IPS DF 6.9 (cell line): Measurements from ENCODE around the gene CES4A.
"Not testable (repeated sequence)": the region's sequence is repeated elsewhere in the genome, so short reads cannot be mapped to it uniquely, and the experiment has no call there.

Experiments
- DNase-seq: peaks from one replicate; pipeline ENCODE4 v3.0.0-alpha.2; 2013; ENCODE audit warnings: low read depth, low spot score
- H3K27ac ChIP-seq: one replicate; pipeline ENCODE4 v1.5.1; 2013; ENCODE audit warnings: low read length, control low read depth
- H3K27me3 ChIP-seq: 2 replicates; pipeline ENCODE4 v1.6.1; 2013; ENCODE audit warnings: mild to moderate bottlenecking, low read length; ENCODE audit not compliant: control insufficient read depth, insufficient read depth
- H3K36me3 ChIP-seq: 2 replicates; pipeline ENCODE4 v1.6.1; 2013; ENCODE audit warnings: low read length; ENCODE audit not compliant: control insufficient read depth, insufficient read depth
- H3K4me1 ChIP-seq: 2 replicates; pipeline ENCODE4 v1.6.1; 2013; ENCODE audit warnings: low read length; ENCODE audit not compliant: control insufficient read depth, insufficient read depth
- H3K4me3 ChIP-seq: 2 replicates; pipeline ENCODE4 v1.5.1; 2013; ENCODE audit warnings: mild to moderate bottlenecking, low read length
- H3K9me3 ChIP-seq: 2 replicates; pipeline ENCODE4 v1.6.1; 2013; ENCODE audit warnings: low read length, inconsistent platforms; ENCODE audit not compliant: control insufficient read depth, insufficient read depth
- WGBS: extraction: QIAGEN DNeasy Blood & Tissue Kit; methylation state at CpG from one replicate; pipeline ENCODE4 v1.1.7; 2013; ENCODE audit warnings: mixed read lengths, missing lambda C conversion rate; ENCODE audit not compliant: insufficient read length, insufficient coverage; 5-methylcytosine and 5-hydroxymethylcytosine counted together

The CES4A gene

DNA sequence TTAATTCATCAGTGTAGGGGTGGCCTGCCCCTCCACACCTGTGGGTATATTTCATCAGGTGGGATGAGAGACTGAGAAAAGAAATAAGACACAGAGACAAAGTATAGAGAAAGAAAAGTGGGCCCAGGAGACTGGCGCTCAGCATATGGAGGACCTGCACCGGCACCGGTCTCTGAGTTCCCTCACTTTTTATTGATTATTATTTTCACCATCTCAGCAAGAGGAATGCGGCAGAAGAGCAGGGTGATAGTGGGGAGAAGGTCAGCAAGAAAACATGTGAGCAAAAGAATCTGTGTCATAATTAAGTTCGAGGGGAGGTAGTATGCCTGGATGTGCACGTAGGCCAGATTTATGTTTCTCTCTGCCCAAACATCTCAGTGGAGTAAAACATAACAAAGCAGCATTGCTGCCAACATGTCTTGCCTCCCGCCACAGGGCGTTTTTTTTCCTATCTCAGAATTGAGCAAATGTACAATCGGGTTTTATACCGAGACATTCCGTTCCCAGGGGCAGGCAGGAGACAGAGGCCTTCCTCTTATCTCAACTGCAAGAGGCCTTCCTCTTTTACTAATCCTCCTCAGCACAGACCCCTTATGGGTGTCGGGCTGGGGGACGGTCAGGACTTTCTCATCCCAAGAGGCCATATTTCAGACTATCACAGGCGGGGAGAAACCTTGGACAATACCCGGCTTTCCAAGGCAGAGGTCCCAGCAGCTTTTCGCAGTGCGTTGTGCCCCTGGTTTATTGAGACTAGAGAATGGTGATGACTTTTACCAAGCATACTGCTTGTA lies 32.8 kb upstream of the CES4A start:
- not testable (repeated sequence) for DNase-seq, H3K4me1 ChIP-seq, H3K36me3 ChIP-seq, H3K27ac ChIP-seq, H3K4me3 ChIP-seq, H3K9me3 ChIP-seq, H3K27me3 ChIP-seq
- WGBS = no CpG with 5 or more reads among the region's 17 CpGs

DNA sequence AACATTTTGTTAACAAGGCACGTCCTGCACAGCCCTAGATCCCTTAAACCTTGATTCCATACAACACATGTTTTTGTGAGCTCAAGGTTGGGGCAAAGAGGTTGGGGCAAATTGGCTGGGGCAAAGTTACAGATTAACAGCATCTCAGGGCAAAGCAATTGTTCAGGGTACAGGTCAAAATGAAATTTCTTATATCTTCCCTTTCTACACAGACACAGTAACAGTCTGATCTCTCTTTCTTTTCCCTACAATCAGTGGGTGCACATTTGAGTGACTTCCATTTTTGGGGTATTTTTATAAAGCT lies 32.3 kb upstream of the CES4A start:
- H3K36me3 ChIP-seq, H3K9me3 ChIP-seq, H3K27ac ChIP-seq, H3K4me3 ChIP-seq, DNase-seq, H3K27me3 ChIP-seq, H3K4me1 ChIP-seq: not testable (repeated sequence)
- WGBS = no CpG with 5 or more reads among the region's 1 CpG

DNA sequence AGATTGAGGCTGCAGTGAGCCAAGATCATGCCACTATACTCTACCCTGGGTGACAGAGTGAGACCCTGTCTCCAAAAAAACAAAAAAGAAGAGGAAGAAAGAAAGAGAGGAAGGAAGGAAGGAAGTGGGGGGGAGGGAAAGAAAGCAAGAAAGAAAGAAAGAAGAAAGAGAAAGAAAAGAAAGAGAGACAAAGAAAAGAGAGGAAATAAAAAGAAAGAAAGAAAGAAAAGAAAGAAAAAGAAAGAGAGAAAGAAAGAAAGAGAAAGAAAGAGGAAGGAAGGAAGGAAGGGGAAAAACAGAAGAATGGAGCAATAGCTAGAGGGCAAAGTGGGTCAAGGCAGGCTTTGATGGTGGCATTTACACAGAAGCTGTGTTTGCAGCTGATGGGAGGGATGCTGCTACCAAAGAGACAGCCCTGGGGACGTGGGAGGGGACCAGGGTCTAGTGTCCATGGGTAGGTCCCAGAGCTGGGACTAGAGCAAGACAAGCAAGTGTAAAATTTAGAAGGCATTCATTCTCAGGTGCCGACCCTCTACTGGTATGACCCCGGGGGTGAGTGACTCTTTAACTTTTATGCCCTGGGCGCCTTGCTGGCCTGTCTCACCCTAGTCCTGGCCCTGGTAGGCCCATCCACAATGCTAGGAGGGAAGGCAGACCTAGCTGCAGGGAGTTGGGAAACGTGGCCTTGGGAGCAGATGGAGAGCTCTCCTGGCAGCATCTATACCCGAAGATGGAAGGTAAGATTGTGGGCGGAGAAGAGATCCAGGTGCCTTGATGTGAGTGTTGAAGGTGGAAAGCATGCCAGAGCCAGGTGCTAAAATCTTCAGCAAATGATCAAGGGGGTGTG lies 29.3 kb upstream of the CES4A start:
- H3K9me3 ChIP-seq = no peaks in the 10 kb centered on the region
- H3K4me1 ChIP-seq = peaks cover 2% of the 10 kb centered on the region; the same call in 1 of the 2 replicates
- H3K36me3 ChIP-seq = no peaks in the 10 kb centered on the region
- no CpG with 5 or more reads among the region's 7 CpGs for WGBS
- H3K27ac ChIP-seq = no peak overlapping the region
- no peak overlapping the region for H3K4me3 ChIP-seq
- H3K27me3 ChIP-seq = no peaks in the 10 kb centered on the region
- DNase-seq = no peak

DNA sequence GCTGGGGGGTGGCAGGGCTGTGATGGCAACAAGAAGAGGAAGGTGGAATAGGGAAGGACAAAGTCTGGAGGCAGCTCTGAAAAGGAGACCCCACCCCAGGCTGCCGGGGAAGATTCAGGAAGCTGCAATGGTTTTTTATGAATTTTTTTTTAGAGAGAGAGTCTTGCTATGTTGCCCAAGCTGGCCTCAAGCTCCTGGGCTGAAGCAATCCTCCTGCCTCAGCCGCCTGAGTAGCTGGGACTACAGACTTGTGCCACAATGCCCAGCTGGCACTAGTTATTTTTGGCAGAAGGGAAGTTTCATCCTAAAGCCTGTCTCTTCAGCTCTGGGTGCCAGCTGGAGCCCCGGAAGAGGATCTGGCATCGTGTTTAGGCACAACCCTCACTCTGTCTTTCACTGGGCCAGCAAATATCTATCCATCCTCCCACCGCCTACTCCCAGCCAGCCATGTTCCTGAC lies 28.7 kb upstream of the CES4A start:
- H3K9me3 ChIP-seq = no peaks in the 10 kb centered on the region
- no peak for DNase-seq
- H3K27me3 ChIP-seq = no peaks in the 10 kb centered on the region
- H3K4me1 ChIP-seq = peaks cover 2% of the 10 kb centered on the region; the same call in 1 of the 2 replicates
- H3K27ac ChIP-seq = no peak overlapping the region
- WGBS = no CpG with 5 or more reads among the region's 5 CpGs
- H3K4me3 ChIP-seq = no peak overlapping the region
- no peaks in the 10 kb centered on the region for H3K36me3 ChIP-seq

DNA sequence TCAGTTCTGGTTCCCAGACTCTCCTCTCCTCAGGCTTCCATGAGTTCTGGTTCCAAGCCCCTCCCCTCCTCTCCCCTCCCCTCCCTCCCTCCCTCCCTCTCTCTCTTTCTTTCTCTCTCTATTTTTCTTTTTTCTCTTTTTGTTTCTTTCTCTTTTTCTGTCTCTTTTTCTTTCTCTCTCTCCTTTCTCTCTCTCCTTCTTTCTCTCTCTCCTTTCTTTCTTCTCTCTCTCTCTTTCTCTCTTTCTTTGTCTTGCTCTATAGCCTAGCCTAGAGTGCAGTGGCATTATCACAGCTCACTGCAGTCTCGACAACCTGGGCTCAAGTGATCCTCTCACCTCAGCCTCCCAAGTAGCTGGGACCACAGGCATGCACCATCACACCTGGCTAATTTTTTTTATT lies 28.1 kb upstream of the CES4A start:
- Histone ChIP-seq H3K4me1 (peaks cover 2% of the 10 kb centered on the region; the same call in 1 of the 2 replicates), H3K27ac (no peak overlapping the region), H3K9me3 (no peaks in the 10 kb centered on the region), H3K36me3 (no peaks in the 10 kb centered on the region), H3K27me3 (no peaks in the 10 kb centered on the region), H3K4me3 (no peak overlapping the region)
- no CpG with 5 or more reads among the region's 1 CpG for WGBS
- DNase-seq = no peak

DNA sequence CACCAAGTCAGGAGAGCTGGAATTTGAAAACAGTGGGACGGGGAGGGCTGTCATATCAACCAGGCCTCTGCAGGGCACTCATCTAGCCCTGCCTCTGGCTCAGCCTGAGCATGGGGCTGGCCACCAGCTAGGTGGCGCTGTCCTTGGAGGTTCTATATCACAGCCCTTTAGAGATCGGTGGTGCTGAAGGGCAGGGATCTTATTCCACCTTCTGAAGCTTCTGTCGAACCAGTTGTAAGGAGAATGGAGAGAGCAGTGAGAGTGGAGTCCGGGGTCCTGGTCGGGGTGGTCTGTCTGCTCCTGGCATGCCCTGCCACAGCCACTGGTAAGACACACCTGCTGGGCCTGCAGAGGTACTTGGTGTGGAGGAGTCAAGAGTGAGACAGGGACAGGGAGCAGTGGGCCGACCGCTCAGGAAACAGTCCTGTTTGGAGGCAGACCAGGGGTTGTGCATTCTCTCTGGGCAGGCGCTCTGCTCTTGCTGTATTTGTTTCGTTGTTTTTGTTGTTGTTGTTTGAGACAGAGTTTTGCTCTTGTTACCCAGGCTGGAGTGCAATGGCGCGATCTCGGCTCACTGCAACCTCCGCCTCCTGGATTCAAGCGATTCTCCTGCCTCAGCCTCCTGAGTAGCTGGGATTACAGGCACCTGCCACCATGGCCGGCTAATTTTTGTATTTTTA lies 27.2 kb upstream of the CES4A start, which contains the start of gene CES3:
CES3 (plus strand) TSS at position 202 of the 680 bp plus-strand sequence; CDS start at position 244, 42 bp downstream.
- peak within 1 kb of the TSS; percentile 24; the same call in 1 of the 2 replicates for H3K4me3 ChIP-seq
- DNase-seq = peak; percentile 79
- H3K9me3 ChIP-seq = no peaks in the 10 kb centered on the region
- H3K27me3 ChIP-seq = no peaks in the 10 kb centered on the region
- H3K36me3 ChIP-seq = no peaks in the 10 kb centered on the region
- peaks cover 2% of the 10 kb centered on the region; the same call in 1 of the 2 replicates for H3K4me1 ChIP-seq
- WGBS = no CpG with 5 or more reads among the region's 16 CpGs
- no peak within 1 kb of the TSS for H3K27ac ChIP-seq

DNA sequence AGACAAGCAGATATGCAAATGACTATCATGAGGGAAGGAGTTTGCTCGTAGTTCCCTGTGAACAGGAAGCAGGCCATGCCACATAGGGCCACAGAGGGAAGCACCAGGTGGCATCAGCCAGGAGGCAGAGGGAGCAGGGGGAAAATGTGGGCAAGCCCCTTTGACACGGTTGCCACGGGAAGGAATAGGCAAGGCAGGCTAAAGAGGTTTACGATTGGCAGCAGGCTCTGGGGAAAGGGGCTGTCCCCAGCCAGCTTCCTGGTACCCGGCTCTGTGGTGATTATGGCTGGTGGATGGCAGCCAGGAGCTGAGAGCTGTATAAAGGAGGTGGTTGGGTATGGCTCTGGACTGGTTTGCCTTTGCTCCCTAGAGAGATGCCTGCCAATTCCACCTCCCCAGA lies 26.5 kb upstream of the CES4A start:
- Histone ChIP-seq H3K36me3 (no peaks in the 10 kb centered on the region), H3K4me3 (no peak overlapping the region), H3K9me3 (no peaks in the 10 kb centered on the region), H3K27ac (no peak overlapping the region), H3K27me3 (no peaks in the 10 kb centered on the region), H3K4me1 (peaks cover 2% of the 10 kb centered on the region; the same call in 1 of the 2 replicates)
- WGBS = no CpG with 5 or more reads among the region's 5 CpGs
- no peak for DNase-seq

DNA sequence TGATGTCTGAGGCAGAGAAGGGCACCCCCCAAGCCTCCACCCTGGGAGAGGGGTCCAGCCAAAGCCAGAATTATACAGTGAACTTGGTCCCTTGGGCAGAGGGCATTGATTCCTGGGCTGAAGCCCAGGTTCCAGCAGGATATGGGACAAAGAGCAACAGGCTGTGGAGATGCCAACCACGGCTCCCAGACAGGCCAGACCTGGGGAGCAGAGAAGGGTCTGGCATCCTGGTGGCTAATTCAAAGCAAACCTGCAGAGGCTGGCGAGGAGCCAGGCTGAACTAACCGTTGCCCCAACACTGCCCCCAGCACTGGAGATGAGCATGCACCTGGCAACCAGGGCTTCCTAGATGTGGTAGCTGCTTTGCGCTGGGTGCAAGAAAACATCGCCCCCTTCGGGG lies 24.3 kb upstream of the CES4A start:
- no peaks in the 10 kb centered on the region for H3K36me3 ChIP-seq
- DNase-seq = no peak
- WGBS = no CpG with 5 or more reads among the region's 6 CpGs
- H3K4me3 ChIP-seq = no peak overlapping the region
- H3K27ac ChIP-seq = no peak overlapping the region
- no peaks in the 10 kb centered on the region for H3K27me3 ChIP-seq
- no peaks in the 10 kb centered on the region for H3K9me3 ChIP-seq
- peaks cover 2% of the 10 kb centered on the region; the same call in 1 of the 2 replicates for H3K4me1 ChIP-seq

DNA sequence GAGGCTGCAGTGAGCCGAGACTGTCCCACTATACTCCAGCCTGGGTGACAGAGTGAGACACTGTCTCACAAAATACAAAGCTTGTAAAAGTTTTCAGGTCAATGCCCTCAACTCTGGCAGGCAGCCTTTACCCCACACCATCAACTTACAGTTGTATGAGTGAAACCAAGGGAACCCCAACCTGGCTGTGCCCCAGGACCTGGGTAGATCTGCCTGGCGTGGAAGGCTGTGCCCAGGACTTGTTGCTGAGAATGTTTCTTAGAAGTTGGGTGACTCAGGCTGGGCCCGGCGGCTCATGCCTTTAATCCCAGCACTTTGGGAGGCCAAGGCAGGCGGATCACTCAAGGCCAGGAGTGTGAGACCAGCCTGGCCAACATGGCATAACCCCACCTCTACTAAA lies 19.5 kb upstream of the CES4A start:
- DNase-seq = no peak
- no peaks in the 10 kb centered on the region for H3K4me1 ChIP-seq
- WGBS = no CpG with 5 or more reads among the region's 5 CpGs
- H3K9me3 ChIP-seq = no peaks in the 10 kb centered on the region
- H3K27me3 ChIP-seq = no peaks in the 10 kb centered on the region
- no peaks in the 10 kb centered on the region for H3K36me3 ChIP-seq
- H3K4me3 ChIP-seq = no peak overlapping the region
- H3K27ac ChIP-seq = no peak overlapping the region
